Glomerular endothelial cell (primary cell): ENCODE measurements around the gene SMTNL2. TPM values are rescaled to one million over a fixed set of nuclear protein-coding genes. Genes with fewer than 3 reads are reported as not detected.
"Not testable (repeated sequence)": the region's sequence is repeated elsewhere in the genome, so short reads cannot be mapped to it uniquely, and the experiment has no call there.

ENCODE experiments used
- DNase-seq: peaks from one replicate; pipeline ENCODE4 v3.0.0-alpha.2; 2011; ENCODE audit warnings: low read depth, low spot score; ENCODE audit errors: extremely low read depth
- total RNA-seq: library from RNA; depleted of rRNA; stranded (reverse); fragments of >200 nt; gene quantifications from 2 replicates; pipeline ENCODE4 v1.2.3, GENCODE V29; 2015

SMTNL2 gene
- total RNA-seq, 1 donor from 2014 or later = not detected

- DNase-seq = no peak
These were observed 1.1 kb upstream of the SMTNL2 start for GRCh38 chr17:4583206-4583605.

- DNase-seq = no peak
These were observed 588 bp upstream of the SMTNL2 start for GRCh38 chr17:4583782-4584100.

- no peak for DNase-seq
These were observed 748 bp downstream of the SMTNL2 start for GRCh38 chr17:4584917-4585637.

GRCh38 chr17:4585638-4585994, 1.3 kb downstream of the SMTNL2 start:
- no peak for DNase-seq

GRCh38 chr17:4586043-4586442, 1.7 kb downstream of the SMTNL2 start:
- DNase-seq = no peak

GRCh38 chr17:4587195-4587594, 2.9 kb downstream of the SMTNL2 start:
- DNase-seq = no peak

- no peak for DNase-seq
These were observed 3.5 kb downstream of the SMTNL2 start for GRCh38 chr17:4587803-4588202.

GRCh38 chr17:4588391-4588790, 4.1 kb downstream of the SMTNL2 start:
- no peak for DNase-seq

GRCh38 chr17:4588898-4589625, 4.7 kb downstream of the SMTNL2 start:
- no peak for DNase-seq

- not testable (repeated sequence) for DNase-seq
These were observed 5.7 kb downstream of the SMTNL2 start for GRCh38 chr17:4590042-4590441.

GRCh38 chr17:4590981-4591453, 6.7 kb downstream of the SMTNL2 start:
- DNase-seq = no peak

GRCh38 chr17:4591529-4591928, 7.2 kb downstream of the SMTNL2 start:
- DNase-seq = no peak

- no peak for DNase-seq
These were observed 8.1 kb downstream of the SMTNL2 start for GRCh38 chr17:4592240-4593005.

- DNase-seq = no peak
These were observed 8.7 kb downstream of the SMTNL2 start for GRCh38 chr17:4593021-4593421.

- no peak for DNase-seq
These were observed 10.1 kb downstream of the SMTNL2 start for GRCh38 chr17:4594406-4594805.

GRCh38 chr17:4594931-4595684, 10.8 kb downstream of the SMTNL2 start:
- no peak for DNase-seq

- DNase-seq = not testable (repeated sequence)
These were observed 11.5 kb downstream of the SMTNL2 start for GRCh38 chr17:4595685-4596342.

- no peak for DNase-seq
These were observed 12.5 kb downstream of the SMTNL2 start for GRCh38 chr17:4596636-4597380.

- no peak for DNase-seq
These were observed 13.6 kb downstream of the SMTNL2 start for GRCh38 chr17:4597975-4598374.
